ENCODE data around the gene EZR.

EZR gene

GRCh38 chr6:158775832-158776231 lies 43.3 kb downstream of the EZR start:
- H4K20me1 ChIP-seq (ENCODE audit: insufficient read depth, low read length) = no peaks in the 10 kb centered on the region; the same call in none of the 2 replicates
- no peak overlapping the region for H3K27ac ChIP-seq (ENCODE audit: low read length)

GRCh38 chr6:158774717-158775449 lies 44.3 kb downstream of the EZR start:
- no peaks in the 10 kb centered on the region for H3K4me1 ChIP-seq (ENCODE audit: low read length)
- H3K27me3 ChIP-seq (ENCODE audit: low read depth, low read length) = no peaks in the 10 kb centered on the region
- peaks cover 7% of the 10 kb centered on the region; the same call in 1 of the 2 replicates for H3K79me2 ChIP-seq (ENCODE audit: low read length)
- no peak overlapping the region for H3K4me2 ChIP-seq (ENCODE audit: low read length)
- no peak overlapping the region for H3K27ac ChIP-seq (ENCODE audit: low read length)
- H3K9me3 ChIP-seq (ENCODE audit: insufficient read depth, low read length) = no peaks in the 10 kb centered on the region
- no peaks in the 10 kb centered on the region; the same call in none of the 2 replicates for H4K20me1 ChIP-seq (ENCODE audit: insufficient read depth, low read length)
- H3K36me3 ChIP-seq (replicated peaks; ENCODE audit: low read depth, low read length) = peaks cover 44% of the 10 kb centered on the region
- H3K9ac ChIP-seq (ENCODE audit: low read length) = no peak overlapping the region
- no peak overlapping the region for H3K4me3 ChIP-seq (ENCODE audit: low read length)
- no peak for TF ChIP-seq CTCF (IDR thresholded peaks at IDR 0.05; ENCODE audit: low read depth, low read length)
- no peak for TF ChIP-seq EZH2phosphoT487 (IDR thresholded peaks at IDR 0.05; ENCODE audit: low read depth)
- H2AFZ ChIP-seq (ENCODE audit: low read depth, low read length) = no peak overlapping the region

More at GRCh38 chr6:158775832-158776231, 43.3 kb downstream of the EZR start:
- no peaks in the 10 kb centered on the region for H3K9me3 ChIP-seq (ENCODE audit: insufficient read depth, low read length)
- no peak overlapping the region for H3K4me3 ChIP-seq (ENCODE audit: low read length)
- TF ChIP-seq EZH2phosphoT487 (IDR thresholded peaks at IDR 0.05; ENCODE audit: low read depth) (no peak), CTCF (IDR thresholded peaks at IDR 0.05; ENCODE audit: low read depth, low read length) (no peak)
- peaks cover 7% of the 10 kb centered on the region; the same call in 1 of the 2 replicates for H3K79me2 ChIP-seq (ENCODE audit: low read length)
- H2AFZ ChIP-seq (ENCODE audit: low read depth, low read length) = no peak overlapping the region
- no peak overlapping the region for H3K4me2 ChIP-seq (ENCODE audit: low read length)
- H3K9ac ChIP-seq (ENCODE audit: low read length) = no peak overlapping the region
- H3K27me3 ChIP-seq (ENCODE audit: low read depth, low read length) = no peaks in the 10 kb centered on the region
- H3K36me3 ChIP-seq (replicated peaks; ENCODE audit: low read depth, low read length) = peaks cover 47% of the 10 kb centered on the region
- no peaks in the 10 kb centered on the region for H3K4me1 ChIP-seq (ENCODE audit: low read length)

- no peak for TF ChIP-seq EZH2phosphoT487 (IDR thresholded peaks at IDR 0.05; ENCODE audit: low read depth)
- no peak for TF ChIP-seq CTCF (IDR thresholded peaks at IDR 0.05; ENCODE audit: low read depth, low read length)
- H4K20me1 ChIP-seq (ENCODE audit: insufficient read depth, low read length) = no peaks in the 10 kb centered on the region; the same call in none of the 2 replicates
- H3K4me1 ChIP-seq (ENCODE audit: low read length) = no peaks in the 10 kb centered on the region
- H3K27me3 ChIP-seq (ENCODE audit: low read depth, low read length) = no peaks in the 10 kb centered on the region
- H2AFZ ChIP-seq (ENCODE audit: low read depth, low read length) = no peak overlapping the region
- no peak overlapping the region for H3K4me2 ChIP-seq (ENCODE audit: low read length)
- H3K36me3 ChIP-seq (replicated peaks; ENCODE audit: low read depth, low read length) = peaks cover 48% of the 10 kb centered on the region
- H3K27ac ChIP-seq (ENCODE audit: low read length) = no peak overlapping the region
- H3K9ac ChIP-seq (ENCODE audit: low read length) = no peak overlapping the region
- H3K9me3 ChIP-seq (ENCODE audit: insufficient read depth, low read length) = no peaks in the 10 kb centered on the region
- no peak overlapping the region for H3K4me3 ChIP-seq (ENCODE audit: low read length)
- peaks cover 7% of the 10 kb centered on the region; the same call in 1 of the 2 replicates for H3K79me2 ChIP-seq (ENCODE audit: low read length)
Measured at GRCh38 chr6:158773581-158774449, 45.4 kb downstream of the EZR start.

- Histone ChIP-seq H3K27ac (ENCODE audit: low read length) (no peak overlapping the region), H3K4me3 (ENCODE audit: low read length) (no peak overlapping the region), H3K27me3 (ENCODE audit: low read depth, low read length) (no peaks in the 10 kb centered on the region), H3K9me3 (ENCODE audit: insufficient read depth, low read length) (no peaks in the 10 kb centered on the region), H3K9ac (ENCODE audit: low read length) (no peak overlapping the region), H3K4me1 (ENCODE audit: low read length) (no peaks in the 10 kb centered on the region), H4K20me1 (ENCODE audit: insufficient read depth, low read length) (no peaks in the 10 kb centered on the region; the same call in 1 of the 2 replicates), H2AFZ (ENCODE audit: low read depth, low read length) (no peak overlapping the region), H3K36me3 (replicated peaks; ENCODE audit: low read depth, low read length) (peaks cover 49% of the 10 kb centered on the region), H3K4me2 (ENCODE audit: low read length) (no peak overlapping the region), H3K79me2 (ENCODE audit: low read length) (peaks cover 7% of the 10 kb centered on the region; the same call in 1 of the 2 replicates)
- TF ChIP-seq CTCF (IDR thresholded peaks at IDR 0.05; ENCODE audit: low read depth, low read length) (no peak), EZH2phosphoT487 (IDR thresholded peaks at IDR 0.05; ENCODE audit: low read depth) (no peak)
Measured at GRCh38 chr6:158772851-158773371, 46.3 kb downstream of the EZR start.

Data from OCI-LY3 (cell line).